NCI-H524 treated with DMSO at 0.1 percent for 48 hours (cell line): Measurements from ENCODE around the gene ATP6V0E2.
A peak's percentile ranks its signal among the peaks of the same experiment; 100 is the strongest.

ENCODE experiments used
- DNase-seq: peaks from one replicate; lab custom pipeline; 2025; lab: John Stamatoyannopoulos, UW

Gene ATP6V0E2

GRCh38 chr7:149838992-149839408, 34.8 kb upstream of the ATP6V0E2 start:
- no peak for DNase-seq

DNA sequence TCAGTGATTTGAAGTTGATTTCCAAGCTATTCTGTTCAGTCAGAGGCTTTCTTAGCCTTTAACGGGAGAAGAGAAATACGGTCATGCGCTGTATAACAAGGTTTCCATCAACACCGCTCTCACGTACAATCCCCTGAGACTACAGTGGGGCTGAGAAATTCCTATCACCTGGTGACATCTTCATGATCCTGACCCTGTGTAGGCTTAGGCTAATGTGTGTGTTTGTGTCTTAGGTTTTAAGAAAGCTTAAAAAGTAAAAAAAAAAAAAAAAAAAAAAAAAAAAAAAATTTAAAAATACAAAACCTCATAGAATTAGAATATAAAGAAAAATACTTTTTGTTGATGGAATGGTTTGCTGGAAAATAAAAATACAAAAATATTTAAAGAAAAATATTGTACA, 33.8 kb upstream of the ATP6V0E2 start:
- DNase-seq: no peak

- no peak for DNase-seq
Measured at GRCh38 chr7:149843566-149843965, 30.2 kb upstream of the ATP6V0E2 start.

DNA sequence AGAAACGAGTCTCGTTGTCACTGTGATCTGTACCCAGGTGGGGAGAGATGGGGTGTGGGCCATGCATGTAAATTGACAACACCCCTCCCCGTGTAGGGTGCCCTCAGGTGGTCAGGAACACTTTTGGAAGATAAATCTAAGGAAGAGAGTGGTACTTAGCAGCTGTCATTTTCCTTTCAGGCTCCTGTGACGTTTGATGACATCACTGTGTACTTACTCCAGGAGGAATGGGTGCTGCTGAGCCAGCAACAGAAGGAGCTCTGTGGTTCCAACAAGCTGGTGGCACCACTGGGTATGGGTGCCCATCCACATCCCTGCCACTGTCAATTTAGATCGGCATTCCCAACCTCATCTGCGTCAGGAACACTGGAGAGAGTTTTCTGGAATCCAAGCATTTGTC, 29.3 kb upstream of the ATP6V0E2 start:
- DNase-seq: no peak

GRCh38 chr7:149845257-149845980, 28.4 kb upstream of the ATP6V0E2 start:
- DNase-seq: no peak

GRCh38 chr7:149846021-149846420, 27.7 kb upstream of the ATP6V0E2 start:
- DNase-seq: no peak

GRCh38 chr7:149846436-149847046, 27.2 kb upstream of the ATP6V0E2 start:
- DNase-seq: no peak

- no peak for DNase-seq
Measured at GRCh38 chr7:149849174-149849573, 24.6 kb upstream of the ATP6V0E2 start.

DNA sequence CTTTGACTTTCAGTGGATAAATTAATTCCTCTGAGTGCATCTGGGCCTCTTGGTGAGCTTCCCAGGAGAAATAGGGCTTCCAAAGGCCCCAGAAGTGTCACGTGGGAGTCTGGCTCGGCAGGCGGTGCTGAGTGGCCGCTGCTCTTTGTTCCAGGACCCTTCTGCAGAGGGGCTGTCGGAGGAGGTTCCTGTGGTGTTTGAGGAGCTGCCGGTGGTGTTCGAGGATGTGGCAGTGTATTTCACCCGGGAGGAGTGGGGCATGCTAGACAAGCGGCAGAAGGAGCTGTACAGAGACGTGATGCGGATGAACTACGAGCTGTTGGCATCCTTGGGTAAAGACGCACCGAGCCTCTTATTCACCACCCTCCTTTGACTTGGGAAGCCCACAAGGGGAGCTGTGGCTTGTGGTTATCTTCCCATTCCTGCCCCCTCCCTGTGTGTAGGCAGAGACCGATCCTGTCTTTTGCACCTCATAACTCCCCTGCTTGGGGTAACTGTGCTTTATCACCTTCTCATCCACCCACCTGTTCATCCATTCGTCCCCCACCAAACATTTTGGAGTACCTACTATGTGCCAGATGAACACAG, 23.7 kb upstream of the ATP6V0E2 start:
- DNase-seq: no peak

DNA sequence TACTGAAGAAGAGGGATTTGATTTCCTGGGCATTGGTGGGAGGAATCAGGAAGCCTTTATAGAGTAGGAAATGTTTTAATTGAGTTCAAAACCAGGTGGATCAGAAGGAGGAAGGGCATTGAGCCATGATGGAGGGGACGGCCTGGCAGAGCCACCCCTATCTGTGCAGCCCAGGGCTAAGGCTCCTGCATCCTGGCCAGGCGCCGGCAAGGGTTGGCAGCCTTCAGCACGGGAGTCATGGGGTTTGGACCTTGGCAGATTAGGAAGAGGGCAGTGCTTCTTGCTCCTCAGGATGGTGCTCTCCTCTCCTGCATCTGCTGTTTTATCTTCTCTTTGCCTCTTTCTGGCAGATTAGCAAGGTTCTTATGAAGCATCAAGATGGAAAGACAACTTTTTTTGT, 23.1 kb upstream of the ATP6V0E2 start:
- no peak for DNase-seq

- DNase-seq: no peak
Measured at GRCh38 chr7:149851449-149851848, 22.3 kb upstream of the ATP6V0E2 start.

GRCh38 chr7:149853157-149853556, 20.6 kb upstream of the ATP6V0E2 start:
- no peak for DNase-seq

GRCh38 chr7:149854611-149855360, 19.0 kb upstream of the ATP6V0E2 start:
- peak; percentile 73 for DNase-seq

- no peak for DNase-seq
Measured at GRCh38 chr7:149855361-149856305, 18.1 kb upstream of the ATP6V0E2 start.

DNA sequence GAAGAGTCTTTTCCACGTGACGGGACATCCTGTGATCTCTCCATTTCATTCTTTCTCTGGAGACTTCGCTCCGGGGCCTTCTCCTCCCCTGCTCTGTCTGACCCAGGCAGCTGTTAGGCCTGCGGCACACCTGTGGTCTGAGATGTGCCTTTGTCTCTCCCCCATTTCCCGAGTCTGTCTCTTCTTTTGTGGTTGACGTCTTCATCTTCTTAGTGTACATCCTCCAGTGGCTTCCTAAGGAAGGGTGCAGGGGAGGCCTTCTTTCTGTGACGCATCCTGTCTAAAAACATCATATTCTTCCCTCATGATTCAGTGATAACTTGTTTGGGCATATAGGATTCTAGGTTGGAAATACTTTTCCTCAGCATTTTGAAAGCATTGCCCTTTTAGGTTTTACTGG, 17.2 kb upstream of the ATP6V0E2 start:
- no peak for DNase-seq

- DNase-seq: no peak
Measured at GRCh38 chr7:149859369-149859768, 14.4 kb upstream of the ATP6V0E2 start.

- no peak for DNase-seq
Measured at GRCh38 chr7:149859876-149860275, 13.9 kb upstream of the ATP6V0E2 start.

DNA sequence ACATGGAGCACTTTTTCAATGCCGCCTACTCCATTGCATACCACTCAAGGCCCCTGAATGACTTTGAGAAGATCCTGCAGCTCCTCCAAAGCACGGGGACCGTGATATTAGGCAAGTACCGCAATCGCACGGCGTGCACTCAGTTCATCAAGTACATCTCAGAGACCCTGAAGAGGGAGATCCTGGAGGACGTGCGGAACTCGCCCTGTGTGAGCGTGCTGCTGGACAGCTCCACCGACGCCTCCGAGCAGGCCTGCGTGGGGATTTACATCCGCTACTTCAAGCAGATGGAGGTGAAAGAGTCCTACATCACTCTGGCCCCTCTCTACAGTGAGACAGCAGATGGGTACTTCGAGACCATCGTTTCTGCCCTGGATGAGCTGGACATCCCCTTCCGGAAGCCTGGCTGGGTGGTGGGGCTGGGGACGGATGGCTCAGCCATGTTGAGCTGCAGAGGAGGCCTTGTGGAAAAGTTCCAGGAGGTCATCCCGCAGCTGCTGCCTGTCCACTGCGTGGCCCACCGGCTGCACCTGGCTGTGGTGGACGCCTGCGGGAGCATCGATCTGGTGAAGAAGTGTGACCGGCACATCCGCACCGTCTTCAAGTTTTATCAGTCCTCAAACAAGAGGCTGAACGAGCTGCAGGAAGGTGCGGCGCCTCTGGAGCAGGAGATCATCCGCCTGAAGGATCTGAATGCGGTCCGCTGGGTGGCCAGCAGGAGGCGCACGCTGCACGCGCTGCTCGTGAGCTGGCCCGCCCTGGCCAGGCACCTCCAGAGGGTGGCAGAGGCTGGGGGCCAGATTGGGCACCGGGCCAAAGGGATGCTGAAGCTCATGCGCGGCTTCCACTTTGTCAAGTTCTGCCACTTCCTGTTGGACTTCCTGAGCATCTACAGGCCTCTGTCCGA, 12.7 kb upstream of the ATP6V0E2 start:
- no peak for DNase-seq

GRCh38 chr7:149861728-149862045, 12.1 kb upstream of the ATP6V0E2 start:
- DNase-seq: no peak

GRCh38 chr7:149862156-149862555, 11.6 kb upstream of the ATP6V0E2 start:
- DNase-seq: no peak

DNA sequence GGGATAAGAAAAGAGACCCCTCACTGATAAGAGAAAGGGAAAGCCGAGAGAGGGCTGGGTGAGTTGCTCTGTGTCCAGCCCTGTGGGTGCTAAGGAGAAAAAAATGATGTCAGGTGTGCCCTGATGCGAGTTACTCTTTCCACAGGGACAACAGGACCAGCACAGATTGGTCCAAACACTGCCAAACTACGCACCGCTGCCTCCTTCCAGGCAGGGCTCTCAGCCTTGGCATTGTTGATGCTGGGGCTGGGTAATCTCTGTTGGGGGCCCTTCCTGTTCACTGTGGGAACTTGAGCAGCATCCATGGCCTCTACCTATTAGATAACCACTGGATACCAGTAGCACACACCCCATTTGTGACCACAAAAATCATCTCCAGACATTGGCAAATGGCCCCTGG, 10.3 kb upstream of the ATP6V0E2 start:
- no peak for DNase-seq
